ENCODE data around the gene CAB39. TPM values are rescaled to one million over a fixed set of nuclear protein-coding genes. Genes with fewer than 3 reads are reported as not detected.

The CAB39 gene
- total RNA-seq, 1 experiment from 2014 or later: 52.5 TPM

GRCh38 chr2:230714136-230714480, 1.5 kb downstream of the CAB39 start:
- ChIA-PET POLR2A (ENCODE audit: unreplicated experiment) (interaction anchor here (0.6 to 1.5 kb wide), 7 partner anchors 26 to 578 kb away, joined by 3 to 22 read pairs (median 5); no protein-coding TSS in a partner anchor), CTCF (interaction anchor here (0.7 to 1.8 kb wide), 6 partner anchors 29 to 494 kb away, joined by 4 to 22 read pairs (median 6); no protein-coding TSS in a partner anchor)
- Histone ChIP-seq H3K27me3 (ENCODE audit: low read length) (no peaks in the 10 kb centered on the region), H3K9me2 (replicated peaks; ENCODE audit: low read length) (no peaks in the 10 kb centered on the region), H3K9ac (ENCODE audit: low read length) (peak overlapping the region; percentile 97), H2AFZ (ENCODE audit: low read length) (no peak overlapping the region), H3K9me3 (ENCODE audit: low read length) (no peaks in the 10 kb centered on the region), H3K36me3 (ENCODE audit: low read depth, low read length) (peaks cover 5% of the 10 kb centered on the region; the same call in 1 of the 2 replicates), H3K4me1 (ENCODE audit: insufficient read depth, low read length) (peaks cover 30% of the 10 kb centered on the region), H4K20me1 (ENCODE audit: low read length) (peaks cover 46% of the 10 kb centered on the region), H3K79me2 (ENCODE audit: low read length) (peaks cover 63% of the 10 kb centered on the region), H3K4me2 (ENCODE audit: low read length) (peak overlapping the region; percentile 98), H3K4me3 (ENCODE audit: low read length) (peak overlapping the region; percentile 100), H3K27ac (ENCODE audit: low read length) (peak overlapping the region; percentile 92), H3F3A (ENCODE audit: low read length, unreplicated experiment) (peaks cover 4% of the 10 kb centered on the region)
- ATAC-seq (peak; percentile 67), DNase-seq (peak; percentile 83)
- TSS peak; percentile 47 for BruUV-seq (replicated peaks)
- TF ChIP-seq EZH2phosphoT487 (IDR thresholded peaks at IDR 0.05; ENCODE audit: borderline replicate concordance, low read length) (no peak), EZH2 (IDR thresholded peaks at IDR 0.05; ENCODE audit: low read length, unreplicated experiment) (no peak)
- TF ChIP-seq, protein P1, sequence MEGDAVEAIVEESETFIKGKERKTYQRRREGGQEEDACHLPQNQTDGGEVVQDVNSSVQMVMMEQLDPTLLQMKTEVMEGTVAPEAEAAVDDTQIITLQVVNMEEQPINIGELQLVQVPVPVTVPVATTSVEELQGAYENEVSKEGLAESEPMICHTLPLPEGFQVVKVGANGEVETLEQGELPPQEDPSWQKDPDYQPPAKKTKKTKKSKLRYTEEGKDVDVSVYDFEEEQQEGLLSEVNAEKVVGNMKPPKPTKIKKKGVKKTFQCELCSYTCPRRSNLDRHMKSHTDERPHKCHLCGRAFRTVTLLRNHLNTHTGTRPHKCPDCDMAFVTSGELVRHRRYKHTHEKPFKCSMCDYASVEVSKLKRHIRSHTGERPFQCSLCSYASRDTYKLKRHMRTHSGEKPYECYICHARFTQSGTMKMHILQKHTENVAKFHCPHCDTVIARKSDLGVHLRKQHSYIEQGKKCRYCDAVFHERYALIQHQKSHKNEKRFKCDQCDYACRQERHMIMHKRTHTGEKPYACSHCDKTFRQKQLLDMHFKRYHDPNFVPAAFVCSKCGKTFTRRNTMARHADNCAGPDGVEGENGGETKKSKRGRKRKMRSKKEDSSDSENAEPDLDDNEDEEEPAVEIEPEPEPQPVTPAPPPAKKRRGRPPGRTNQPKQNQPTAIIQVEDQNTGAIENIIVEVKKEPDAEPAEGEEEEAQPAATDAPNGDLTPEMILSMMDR (conservative IDR thresholded peaks at IDR 0.05; ENCODE audit: low read depth, low read length): no peak
- intact Hi-C loops (cut with micrococcal nuclease): loop anchor here (1.0 to 10.0 kb wide), 6 partner anchors 23 to 299 kb away; partner anchors contain the start of gene SP100

- H2AFZ ChIP-seq (ENCODE audit: low read length): no peak overlapping the region
- H3K79me2 ChIP-seq (ENCODE audit: low read length): peaks cover 74% of the 10 kb centered on the region
- ChIA-PET POLR2A (ENCODE audit: unreplicated experiment) (interaction anchor here (1.1 kb wide), 1 partner anchor 81 kb away, joined by 4 read pairs; no protein-coding TSS in a partner anchor), CTCF (no interaction called here)
- ATAC-seq (no peak), DNase-seq (no peak)
- TF ChIP-seq, protein P1 (conservative IDR thresholded peaks at IDR 0.05; ENCODE audit: low read depth, low read length): no peak
- TF ChIP-seq EZH2phosphoT487 (IDR thresholded peaks at IDR 0.05; ENCODE audit: borderline replicate concordance, low read length): no peak
- peak overlapping the region; percentile 97 for H3K9ac ChIP-seq (ENCODE audit: low read length)
- peak overlapping the region; percentile 98 for H3K4me2 ChIP-seq (ENCODE audit: low read length)
- H3K9me3 ChIP-seq (ENCODE audit: low read length): no peaks in the 10 kb centered on the region
- H4K20me1 ChIP-seq (ENCODE audit: low read length): peaks cover 56% of the 10 kb centered on the region
- intact Hi-C loops (cut with micrococcal nuclease): loop anchor here (2.0 to 10.0 kb wide), 2 partner anchors 22 to 300 kb away; partner anchors contain the start of gene SP100
- H3K9me2 ChIP-seq (replicated peaks; ENCODE audit: low read length): no peaks in the 10 kb centered on the region
- H3K27ac ChIP-seq (ENCODE audit: low read length): no peak overlapping the region
- H3K4me3 ChIP-seq (ENCODE audit: low read length): peak overlapping the region; percentile 100
- H3K4me1 ChIP-seq (ENCODE audit: insufficient read depth, low read length): peaks cover 30% of the 10 kb centered on the region
- no peaks in the 10 kb centered on the region for H3K27me3 ChIP-seq (ENCODE audit: low read length)
- H3F3A ChIP-seq (ENCODE audit: low read length, unreplicated experiment): peaks cover 4% of the 10 kb centered on the region
- BruUV-seq (replicated peaks): no TSS peak
- peaks cover 5% of the 10 kb centered on the region; the same call in 1 of the 2 replicates for H3K36me3 ChIP-seq (ENCODE audit: low read depth, low read length)
These were observed 2.6 kb downstream of the CAB39 start for GRCh38 chr2:230715201-230715600.

DNA sequence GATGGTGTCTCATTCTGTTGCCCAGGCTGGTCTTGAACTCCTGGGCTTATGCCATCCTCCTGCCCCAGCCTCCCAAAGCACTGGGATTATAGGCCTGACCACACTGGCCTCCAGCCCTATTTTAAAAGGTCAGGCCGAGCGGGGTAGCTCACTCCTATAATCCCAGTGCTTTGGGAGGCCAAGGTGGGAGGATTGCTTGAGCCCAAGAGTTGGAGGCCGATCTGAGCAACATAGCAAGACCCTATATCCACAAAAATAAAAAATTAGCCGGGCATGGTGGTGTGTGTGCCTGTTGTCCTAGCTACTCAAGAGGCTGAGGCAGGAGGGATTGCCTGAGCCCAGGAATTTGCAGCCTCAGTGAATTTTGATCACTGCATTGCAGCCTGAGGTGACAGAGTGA, 3.9 kb downstream of the CAB39 start:
- BruUV-seq (replicated peaks): no TSS peak
- Histone ChIP-seq H3K4me1 (ENCODE audit: insufficient read depth, low read length) (peaks cover 36% of the 10 kb centered on the region), H3K79me2 (ENCODE audit: low read length) (peaks cover 88% of the 10 kb centered on the region), H3K27ac (ENCODE audit: low read length) (no peak overlapping the region), H4K20me1 (ENCODE audit: low read length) (peaks cover 60% of the 10 kb centered on the region), H2AFZ (ENCODE audit: low read length) (no peak overlapping the region), H3F3A (ENCODE audit: low read length, unreplicated experiment) (peaks cover 4% of the 10 kb centered on the region), H3K4me2 (ENCODE audit: low read length) (no peak overlapping the region), H3K36me3 (ENCODE audit: low read depth, low read length) (peaks cover 8% of the 10 kb centered on the region; the same call in 1 of the 2 replicates), H3K27me3 (ENCODE audit: low read length) (no peaks in the 10 kb centered on the region), H3K4me3 (ENCODE audit: low read length) (no peak overlapping the region), H3K9me2 (replicated peaks; ENCODE audit: low read length) (no peaks in the 10 kb centered on the region), H3K9me3 (ENCODE audit: low read length) (no peaks in the 10 kb centered on the region), H3K9ac (ENCODE audit: low read length) (no peak overlapping the region)
- TF ChIP-seq, protein P1 (conservative IDR thresholded peaks at IDR 0.05; ENCODE audit: low read depth, low read length): no peak
- TF ChIP-seq EZH2phosphoT487 (IDR thresholded peaks at IDR 0.05; ENCODE audit: borderline replicate concordance, low read length): no peak
- no peak for TF ChIP-seq EZH2 (IDR thresholded peaks at IDR 0.05; ENCODE audit: low read length, unreplicated experiment)
- intact Hi-C loops (cut with micrococcal nuclease): loop anchor here (10.0 kb wide), 1 partner anchor 302 kb away; the partner anchor contains the start of gene SP100
- DNase-seq (no peak), ATAC-seq (no peak)
- POLR2A ChIA-PET (ENCODE audit: unreplicated experiment): no interaction called here
- CTCF ChIA-PET: no interaction called here

Data from PC-3 (cell line).